ENCODE data around the gene FRMD4A.
"Not testable (repeated sequence)": the region's sequence is repeated elsewhere in the genome, so short reads cannot be mapped to it uniquely, and the experiment has no call there.

FRMD4A gene

DNA sequence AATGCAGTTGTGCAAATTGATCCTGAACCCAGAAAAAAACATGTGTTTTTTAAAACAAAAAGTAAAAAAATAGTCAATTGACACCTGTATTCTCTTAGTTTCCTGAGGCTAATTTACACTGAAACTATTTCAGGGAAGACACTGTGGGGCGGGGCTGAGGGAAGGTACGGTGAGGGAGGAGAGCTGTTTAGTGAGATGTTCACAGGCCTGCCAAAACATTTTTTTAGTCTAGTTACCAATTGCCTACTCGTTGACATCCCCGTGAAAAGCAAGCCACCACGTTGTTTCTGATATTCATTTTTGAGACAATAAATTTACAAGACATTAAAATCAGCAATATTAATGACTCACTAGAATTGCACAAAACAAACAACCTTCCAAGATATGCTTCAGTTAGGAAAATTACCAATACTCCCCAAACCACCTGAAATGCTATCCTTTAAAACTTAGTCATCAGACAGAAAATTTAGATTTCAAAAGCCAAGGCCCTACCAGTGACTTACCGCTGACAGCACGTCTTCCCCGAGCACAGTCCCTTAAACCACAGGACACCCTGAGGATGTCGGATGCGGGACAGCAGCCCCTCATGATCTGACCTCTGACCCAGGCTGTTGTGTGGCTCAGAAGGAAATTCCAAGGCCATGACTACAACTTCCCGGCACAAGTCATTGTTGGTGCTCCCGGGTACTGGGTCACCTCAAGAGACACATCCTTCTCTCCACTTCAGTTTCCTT, 464.8 kb downstream of the FRMD4A start:
- no peak for DNase-seq

DNA sequence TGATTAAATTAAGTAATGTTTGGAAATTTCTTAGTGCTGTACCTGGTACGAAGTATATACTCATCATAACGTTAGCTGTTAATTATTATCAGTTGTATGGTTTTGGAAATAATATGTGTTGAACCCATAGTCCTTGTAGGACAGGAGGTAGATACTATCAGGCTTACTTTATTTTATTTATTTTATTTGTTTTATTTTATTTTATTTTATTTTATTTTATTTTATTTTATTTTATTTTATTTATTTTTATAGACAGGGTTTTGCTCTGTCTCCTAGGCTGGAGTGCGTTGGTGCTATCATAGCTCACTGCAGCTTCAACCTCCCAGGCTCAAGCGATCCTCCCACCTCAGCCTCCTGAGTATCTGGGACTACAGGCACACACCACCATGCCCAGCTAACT, 465.5 kb downstream of the FRMD4A start:
- DNase-seq, result not testable (repeated sequence)

DNA sequence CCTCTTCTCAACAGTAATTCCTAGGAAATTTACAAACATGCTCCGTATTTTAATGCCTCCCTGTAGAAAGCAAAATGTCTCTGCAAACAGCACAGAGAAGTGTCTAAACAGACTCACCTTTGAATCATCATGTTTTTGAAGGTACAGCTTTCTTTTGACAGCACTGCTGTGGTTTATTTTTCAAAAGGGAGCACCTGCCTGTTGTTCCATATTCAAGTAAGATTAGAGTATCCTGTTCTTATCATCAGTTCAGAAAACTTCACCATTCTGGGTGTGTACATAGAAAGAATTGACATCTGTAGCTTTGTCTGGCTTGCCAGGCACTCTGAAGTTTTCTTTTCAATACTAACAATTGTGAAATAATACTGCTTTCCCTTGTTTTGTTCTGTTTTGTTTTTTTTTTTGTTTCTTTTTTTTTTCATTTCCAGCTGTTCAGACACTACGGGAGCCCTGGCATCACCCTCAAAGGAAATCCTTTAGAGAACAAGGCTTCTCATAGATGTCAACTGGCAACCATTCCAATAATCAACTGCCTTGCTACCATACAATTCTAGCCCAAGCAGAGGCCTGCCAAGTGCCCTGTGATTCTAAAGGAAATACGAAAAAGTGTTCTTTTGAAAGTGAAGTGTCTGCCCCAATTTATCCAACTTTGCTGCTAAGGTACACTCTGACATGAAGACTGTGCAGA, 468.0 kb downstream of the FRMD4A start:
- no peak for DNase-seq

DNA sequence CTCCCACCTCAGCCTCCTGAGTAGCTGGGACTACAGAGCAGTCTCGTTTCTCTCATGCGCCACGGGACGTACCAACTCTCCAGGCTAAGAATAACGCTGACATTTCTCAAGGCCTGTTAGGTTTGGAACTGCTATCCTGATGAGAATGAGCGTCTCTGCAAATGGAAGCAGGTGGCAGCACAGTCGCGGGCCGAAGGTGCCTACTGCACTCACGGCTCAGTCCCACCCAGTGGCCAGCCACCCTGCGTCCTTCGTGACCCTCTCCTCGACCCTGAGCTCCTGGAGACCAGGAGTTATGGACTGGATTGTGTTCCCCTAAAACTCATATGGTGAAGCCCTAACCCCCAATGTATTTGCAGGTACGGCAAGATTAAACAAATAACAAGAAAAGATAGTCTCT, 469.8 kb downstream of the FRMD4A start:
- DNase-seq, result no peak

DNA sequence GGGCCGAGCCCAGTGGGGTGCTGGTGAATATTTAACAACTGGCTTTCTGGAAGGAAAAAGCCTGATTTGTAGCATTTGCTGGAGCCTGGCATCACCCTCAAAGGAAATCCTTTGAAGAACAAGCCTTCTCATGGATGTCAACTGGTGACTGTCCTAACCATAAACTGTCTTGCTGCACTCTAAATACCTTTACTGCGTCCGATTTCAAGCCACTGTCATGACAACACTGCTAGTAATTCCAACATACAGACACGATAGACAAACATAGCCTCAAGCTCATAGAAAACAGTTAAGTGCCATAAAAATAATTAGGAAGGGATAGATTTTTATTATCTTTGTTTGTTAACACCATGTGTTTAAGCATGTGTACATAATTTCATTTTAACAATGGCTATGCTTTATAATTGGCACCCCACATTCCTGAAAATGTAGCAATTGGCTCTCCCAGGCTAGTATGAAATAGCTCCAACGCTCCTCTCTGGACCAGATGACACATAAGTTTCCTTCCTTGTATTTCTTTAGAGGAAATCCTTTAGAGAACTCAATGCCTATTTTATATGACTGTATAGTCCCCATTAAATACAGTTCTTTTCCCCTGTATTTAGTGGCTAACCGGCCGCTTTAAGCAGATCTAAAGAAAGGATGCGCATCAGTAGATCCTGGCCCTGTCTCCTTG, 470.6 kb downstream of the FRMD4A start:
- DNase-seq, result no peak

DNA sequence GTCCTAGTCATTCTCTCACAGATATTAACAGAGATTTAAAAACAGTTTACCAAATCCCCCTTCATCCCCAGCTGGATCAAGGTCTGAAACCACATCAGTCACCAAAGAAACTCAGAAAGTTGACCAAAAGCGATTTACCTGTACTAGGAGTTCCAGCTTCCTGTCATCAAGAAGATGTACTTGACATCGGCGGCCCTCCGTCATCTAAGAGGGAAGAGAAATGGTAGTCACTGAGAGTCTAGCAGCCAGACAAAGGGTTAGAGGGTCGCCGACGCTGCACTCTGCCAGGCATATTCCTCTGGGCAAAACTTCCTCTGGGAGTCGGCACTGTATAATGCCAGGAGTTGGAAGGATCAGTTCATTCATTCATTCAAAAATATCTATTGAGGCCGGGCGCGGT, 472.0 kb downstream of the FRMD4A start:
- no peak for DNase-seq

DNA sequence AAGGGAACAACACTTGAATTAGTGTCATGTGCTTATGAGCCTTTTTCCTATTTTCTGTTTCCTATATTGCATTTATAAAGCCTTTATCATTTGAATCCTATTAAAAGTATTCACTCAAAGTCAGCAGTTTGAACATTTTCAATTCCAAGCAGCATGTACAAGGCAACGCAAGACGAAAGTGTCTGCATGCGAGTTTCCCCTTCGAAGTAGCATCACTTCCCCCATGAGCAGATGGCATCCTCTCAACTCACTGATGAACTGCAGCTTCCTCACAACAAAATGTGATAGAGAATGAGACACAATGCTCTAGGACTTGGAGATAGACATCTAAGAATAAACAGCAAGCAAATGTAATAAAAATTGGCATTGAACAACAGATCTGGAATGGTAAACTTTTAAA, 473.3 kb downstream of the FRMD4A start:
- no peak for DNase-seq

DNA sequence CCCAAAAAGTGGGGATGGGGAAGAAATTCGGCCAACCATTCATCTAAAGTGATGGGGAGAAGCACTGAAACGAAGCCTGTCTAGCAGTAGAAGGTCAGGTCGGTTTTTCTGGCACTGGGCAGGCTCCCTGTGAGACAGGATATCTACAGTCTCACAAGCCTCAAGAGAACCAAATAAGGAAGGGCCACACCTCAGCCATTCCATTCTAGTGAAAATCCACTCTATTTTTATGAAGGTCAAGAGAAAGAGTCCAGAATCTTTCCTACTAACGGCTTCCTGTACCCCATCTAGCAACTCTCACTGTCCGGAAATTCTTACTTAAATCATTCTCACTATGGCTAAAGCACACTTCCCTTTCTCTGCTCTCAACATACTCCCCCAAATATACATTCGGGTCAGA, 476.9 kb downstream of the FRMD4A start:
- DNase-seq, result no peak

DNA sequence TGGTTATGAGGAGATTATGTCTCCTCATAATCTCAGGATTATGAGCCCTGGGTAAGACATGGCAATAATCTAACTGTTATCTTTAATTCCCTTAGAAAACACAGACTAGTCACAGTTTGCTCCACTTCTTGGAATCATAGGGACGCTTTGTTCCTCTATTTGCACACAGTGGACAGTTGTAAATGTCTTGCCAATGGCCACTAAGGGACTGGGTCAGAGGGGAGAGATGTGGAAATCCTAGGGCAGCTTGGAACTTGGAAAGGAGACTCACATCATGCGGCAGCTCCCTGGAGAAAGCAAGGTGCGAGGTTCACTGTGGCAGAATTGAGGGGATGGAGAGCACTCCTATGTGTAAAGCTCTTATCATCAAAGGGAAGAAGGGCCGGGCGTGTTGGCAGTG, 477.9 kb downstream of the FRMD4A start:
- no peak for DNase-seq

DNA sequence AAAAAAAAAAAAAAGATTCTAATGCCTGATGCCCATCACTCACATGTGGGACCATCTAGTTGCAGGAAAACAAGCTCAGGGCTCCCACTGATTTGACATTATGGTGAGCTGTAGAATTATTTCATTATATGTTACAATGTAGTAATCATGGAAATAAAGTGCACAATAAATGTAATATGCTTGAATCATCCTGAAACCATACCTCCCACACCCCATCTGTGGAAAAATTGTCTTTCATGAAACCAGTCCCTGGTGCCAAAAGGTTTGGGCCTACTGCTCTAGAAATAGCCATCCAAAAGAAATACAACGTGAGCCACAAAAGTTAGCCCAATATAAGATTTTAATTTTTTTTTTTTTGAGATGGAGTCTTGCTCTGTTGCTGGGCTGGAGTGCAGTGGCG, 478.8 kb downstream of the FRMD4A start:
- no peak for DNase-seq

DNA sequence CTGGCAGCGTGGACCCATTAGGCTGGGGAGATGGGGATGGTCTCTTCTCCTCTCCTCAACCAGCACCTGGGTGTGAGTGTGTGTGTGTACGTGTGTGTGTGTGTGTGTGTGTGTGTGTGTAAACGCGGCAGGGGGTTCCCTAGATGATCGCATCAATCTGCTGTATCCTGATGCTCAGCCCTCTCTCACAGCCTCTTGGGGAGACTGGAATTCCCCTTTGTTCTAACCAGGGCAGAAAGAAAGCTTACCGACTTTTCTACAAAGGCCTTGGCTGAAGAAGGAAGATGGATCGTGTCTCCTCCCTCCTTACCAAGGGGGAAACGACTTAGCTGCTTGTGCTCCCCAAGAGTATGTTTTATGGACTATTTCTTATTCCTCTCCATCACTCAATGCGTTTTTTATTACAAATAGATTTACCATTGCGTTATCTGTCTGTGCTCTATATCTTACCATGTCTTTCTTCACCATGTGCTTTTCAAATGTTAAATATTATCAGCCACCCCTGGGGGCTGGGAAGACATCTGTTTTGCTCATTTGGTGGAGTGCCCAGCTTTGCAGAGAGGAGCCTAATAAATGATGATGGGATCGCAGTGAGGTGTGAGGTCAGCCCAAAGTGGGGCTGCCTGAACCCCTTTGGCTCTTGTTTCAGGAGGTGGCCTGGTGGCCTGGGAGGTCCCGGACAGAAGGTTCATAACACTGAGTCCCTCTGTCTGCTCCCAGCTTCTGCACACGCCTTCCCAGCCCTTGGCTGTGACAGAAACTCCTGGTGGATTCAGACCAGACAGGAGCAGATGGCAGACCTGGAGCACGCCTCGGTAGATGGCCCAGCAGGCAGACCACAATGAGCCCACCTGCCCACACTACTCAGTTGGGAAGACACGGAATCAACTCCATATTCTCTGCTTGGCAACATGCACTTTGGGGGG, 481.9 kb downstream of the FRMD4A start:
- DNase-seq, result no peak

DNA sequence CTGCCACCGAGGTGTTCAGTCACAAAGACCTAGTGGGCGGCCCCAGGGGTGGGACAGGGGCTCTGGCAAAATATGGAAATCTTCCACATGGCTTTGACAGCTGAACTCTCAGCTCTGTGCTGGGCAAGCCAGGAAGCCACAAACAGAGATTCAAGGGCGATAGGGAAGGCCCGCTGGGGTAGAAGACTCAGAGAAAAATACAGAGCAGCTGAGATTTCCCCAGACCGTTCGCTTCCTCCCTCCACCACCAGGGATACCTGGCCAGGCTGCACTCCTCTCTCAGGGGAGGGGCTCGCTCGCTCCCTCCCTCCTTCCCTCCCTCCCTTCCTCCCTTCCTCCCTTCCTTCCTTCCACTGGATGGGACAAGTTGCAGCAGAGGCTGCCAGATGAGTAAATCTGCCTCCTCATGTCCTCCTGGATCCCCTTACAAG, 483.5 kb downstream of the FRMD4A start:
- DNase-seq, result no peak

DNA sequence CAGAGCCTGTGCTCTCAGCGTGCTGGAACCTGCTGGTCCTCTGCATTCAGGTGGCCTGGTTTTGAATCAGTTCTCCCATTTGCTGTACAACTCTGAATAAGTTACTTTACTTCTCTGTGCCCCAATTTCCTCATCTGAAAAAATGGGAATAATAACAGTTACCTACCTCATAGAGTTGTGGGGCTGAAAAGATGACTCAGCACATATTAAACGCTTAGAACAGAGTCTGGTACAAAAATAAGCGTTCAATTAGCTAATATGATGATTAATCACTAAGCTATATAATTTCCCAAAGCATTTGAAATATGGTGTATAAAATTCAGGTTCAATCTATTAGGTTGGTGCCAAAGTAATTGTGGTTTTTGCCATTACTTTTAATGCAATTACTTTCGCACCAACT, 484.8 kb downstream of the FRMD4A start:
- DNase-seq, result no peak

DNA sequence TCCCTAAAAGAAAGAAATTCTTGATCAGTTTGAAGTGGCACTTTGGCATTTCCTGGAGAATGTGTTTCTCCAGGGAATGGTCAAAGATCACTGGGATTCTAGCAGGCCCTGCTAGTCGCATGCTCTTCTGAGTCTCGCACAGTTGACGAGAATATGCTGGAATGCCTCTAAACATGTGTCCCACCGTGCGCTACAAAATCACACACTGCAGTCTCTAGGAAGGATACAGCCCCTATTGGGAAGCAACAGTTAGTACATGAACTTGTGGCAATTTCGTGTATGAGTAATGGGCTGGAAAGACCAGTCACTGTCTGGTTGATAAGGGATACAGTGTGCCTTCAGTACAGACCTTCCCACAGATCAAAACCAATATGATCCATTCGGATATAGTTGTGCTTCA, 486.1 kb downstream of the FRMD4A start:
- no peak for DNase-seq

DNA sequence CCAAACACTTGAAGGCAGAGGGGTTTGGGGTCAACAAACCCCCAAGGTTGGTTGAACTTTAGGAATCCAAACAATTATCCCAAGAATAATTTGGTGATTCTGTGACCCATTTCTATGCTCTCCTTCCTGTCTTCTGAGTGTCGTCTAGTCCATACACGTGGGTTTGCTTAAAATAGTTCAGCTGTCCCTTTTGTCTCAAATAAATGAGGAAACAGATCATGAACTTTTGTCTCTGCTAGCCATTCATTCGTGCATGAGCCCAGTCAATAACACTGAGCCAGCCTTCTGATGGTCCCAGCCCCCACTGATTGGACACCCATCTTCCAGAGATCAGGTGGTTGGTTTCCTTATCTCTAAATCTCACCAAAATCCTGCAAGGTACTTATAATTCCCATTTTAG, 488.6 kb downstream of the FRMD4A start:
- no peak for DNase-seq

DNA sequence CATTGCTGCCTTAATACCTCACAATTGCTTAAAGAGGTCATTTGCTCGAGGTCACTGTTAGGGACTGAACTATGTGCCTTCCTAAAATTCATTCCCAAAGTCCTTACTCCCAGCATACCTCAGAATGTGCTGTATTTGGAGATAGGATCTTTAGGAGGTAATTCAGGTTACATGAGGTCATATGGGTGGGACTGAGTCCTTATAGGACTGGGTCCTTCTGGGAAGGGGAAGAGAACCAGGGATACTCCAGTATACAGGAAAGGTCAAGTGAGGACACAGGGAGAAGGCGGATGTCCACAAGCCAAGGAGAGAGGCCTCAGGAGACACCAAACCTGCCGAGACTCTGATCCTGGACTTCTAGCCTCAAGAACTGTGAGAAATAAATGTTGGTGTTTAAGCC, 490.7 kb downstream of the FRMD4A start:
- no peak for DNase-seq

DNA sequence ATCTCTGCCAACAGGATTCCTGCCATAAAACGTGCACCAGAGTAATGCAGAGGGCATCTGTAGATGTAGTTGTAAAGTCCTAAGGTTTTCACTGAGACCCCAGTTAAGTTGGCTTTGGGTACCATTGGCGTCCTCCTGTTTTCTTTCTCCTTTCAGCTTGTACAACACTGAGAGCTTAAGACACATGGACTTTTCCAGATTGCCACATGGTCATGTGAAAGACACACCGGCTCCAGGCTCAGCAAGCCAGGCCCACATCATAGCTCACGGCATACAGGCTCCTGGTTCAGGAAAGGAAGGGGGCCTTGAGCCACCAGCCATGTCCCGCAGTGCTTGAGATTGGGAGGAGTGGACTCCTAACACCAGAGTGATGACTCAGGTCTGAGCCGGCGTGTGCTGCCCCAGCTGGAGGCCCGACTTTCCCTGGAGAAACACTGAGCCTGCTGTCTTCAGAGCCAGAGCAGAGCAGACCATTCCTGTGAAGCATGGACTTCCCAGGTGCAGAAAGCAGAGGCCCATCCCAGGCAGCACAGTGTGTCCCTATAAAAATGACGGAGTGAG, 491.2 kb downstream of the FRMD4A start:
- no peak for DNase-seq

DNA sequence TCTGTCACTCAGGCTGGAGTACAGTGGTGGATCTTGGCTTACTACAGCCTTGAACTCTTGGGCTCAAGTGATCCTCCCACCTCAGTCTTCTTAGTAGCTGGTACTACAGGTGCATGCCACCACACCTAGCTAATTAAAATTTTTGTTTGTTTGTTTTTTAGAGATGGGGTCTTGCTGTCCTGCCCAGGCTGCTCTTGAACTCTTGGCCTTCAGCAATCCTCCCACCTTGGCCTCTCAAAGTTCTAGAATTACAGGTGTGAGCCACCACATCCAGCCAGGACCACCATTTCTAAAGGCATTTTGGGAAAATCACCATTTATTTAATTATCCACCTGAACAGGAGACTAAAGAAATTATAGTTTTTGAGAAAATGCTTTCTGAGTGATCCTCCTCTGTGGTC, 491.7 kb downstream of the FRMD4A start:
- no peak for DNase-seq

DNA sequence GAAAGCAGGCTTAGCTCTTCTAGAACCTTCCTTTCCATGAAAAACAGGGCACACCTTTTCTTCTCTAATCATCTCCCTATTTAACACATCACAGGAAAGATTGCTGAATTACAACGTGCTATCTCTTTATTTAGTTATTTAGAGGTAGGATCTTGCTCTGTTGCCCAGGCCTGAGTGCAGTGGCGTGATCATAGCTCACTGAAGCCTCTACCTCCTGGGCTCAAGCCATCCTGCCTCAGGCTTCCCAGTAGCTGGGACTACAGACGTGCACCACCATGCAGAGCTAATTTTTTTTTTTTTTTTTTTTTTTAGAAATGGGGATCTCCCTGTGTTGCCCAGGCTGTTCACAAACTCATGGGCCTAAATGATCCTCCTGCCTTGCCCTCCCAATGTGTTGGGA, 492.8 kb downstream of the FRMD4A start:
- DNase-seq, result no peak

DNA sequence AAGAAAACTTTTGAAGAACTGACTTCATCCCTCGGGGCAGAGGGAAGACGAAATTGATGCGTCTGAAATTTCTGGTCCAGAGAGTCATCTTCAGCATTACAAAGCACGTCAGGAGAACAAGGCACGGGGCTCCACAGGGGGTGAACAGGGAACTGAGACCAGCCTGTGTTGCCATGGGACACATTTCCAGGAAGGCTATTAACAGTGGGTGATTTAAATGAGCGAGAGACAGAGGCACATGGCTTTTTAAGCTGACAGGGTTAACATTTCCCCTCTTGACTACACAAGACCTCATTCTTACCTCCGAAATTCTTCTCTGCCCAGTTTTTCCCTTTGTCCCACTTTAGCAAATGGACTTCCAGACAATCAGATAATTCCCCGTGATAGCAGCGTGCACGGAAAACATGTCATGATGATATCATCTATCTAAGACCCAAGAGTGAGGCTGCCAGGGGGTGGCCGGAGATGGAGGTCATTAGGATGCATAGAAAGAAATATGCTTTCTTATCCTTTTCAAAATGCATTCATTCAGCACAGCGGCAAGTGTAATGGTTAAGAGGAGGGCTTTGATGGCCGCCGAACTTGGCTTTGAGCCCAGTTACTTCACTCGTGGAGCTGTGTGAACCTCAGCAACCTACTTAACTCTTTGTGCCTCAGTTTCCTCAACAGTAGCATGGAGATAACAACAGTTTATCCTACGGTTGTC, 496.0 kb downstream of the FRMD4A start:
- no peak for DNase-seq

DNA sequence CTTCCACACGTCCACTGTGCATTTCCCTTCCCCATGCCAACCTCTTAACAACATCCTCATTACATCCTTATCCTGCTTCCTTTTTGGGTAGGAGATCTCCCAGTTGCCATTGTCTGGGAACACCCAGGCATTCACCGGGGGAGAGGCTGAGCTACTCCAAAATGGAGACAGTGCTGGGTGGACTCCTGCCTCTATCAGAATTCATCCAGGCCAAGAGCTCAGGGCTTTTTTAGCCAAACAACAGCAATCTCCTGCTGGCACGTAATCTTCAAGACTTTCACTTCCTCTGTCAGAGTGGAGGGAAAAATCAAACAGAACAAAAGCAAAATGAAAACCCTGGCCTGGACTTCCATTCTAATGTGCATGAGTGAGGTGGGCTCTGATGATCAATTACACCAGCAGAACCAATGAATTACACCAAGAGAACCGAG, 499.0 kb downstream of the FRMD4A start:
- DNase-seq, result no peak

DNA sequence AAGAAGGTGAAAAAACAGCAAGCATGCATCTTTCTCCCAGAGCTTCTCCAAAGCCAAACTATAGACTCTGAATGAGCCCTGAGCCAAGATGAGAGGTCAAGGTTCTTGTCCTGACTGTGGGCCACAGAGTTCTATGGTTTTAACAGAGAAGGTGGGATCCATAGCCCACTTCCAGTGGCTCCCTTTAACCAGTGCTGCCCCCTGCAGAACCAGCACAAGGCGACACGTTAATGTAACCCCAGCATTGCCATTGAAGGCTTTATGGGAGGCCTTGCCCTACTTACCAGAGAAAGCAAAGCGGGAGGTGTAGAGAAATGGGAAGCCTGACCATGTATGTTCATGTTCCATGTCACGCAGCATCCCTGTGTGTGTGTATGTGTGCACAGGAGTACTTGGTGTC, 500.3 kb downstream of the FRMD4A start:
- DNase-seq, result no peak

All from NCI-H187 treated with DMSO at 0.1 percent for 48 hours (cell line).